ENCODE data around the gene KLHL35.

KLHL35 gene

DNA sequence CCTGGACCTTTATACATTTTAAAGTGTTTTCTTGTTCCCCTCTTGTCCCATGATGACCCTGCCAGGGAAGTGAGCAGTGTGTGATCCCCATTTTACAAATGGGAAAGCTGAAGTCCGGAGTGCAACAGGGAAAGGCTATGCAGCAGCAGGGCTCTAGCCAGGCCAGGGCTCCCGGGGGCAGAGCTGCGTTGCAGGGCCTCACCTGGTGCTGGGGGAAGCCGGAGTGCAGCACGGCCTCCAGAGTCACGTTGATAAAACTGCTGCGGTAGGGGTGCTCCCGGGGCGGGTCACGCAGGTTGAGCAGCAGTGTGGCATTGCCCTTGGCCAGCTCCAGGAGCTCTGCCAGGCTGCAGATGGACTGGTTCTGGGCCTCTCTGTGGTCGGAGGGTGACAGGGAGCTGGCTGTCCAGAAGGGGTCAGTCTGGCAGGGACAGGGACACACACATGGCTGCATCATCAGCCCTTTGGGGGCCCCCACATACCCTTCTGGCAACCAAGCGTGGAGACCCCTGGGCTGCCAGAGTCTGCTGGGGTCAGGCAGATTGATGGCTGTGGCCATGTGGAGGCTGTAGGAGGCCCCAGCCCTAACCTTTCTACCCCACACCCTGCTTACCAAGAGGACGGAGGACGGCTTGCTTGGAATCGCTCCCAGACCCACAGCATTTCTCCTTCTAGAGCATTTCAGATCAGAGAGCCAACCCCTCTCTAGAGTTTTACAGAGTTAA lies 9.3 kb upstream of the KLHL35 start:
- in situ Hi-C loops (cut with HindIII; ENCODE audit: low sequenced_read_pairs) = no loop called here

- in situ Hi-C loops (cut with HindIII; ENCODE audit: low sequenced_read_pairs) = no loop called here
These were observed 8.8 kb upstream of the KLHL35 start for GRCh38 chr11:75441804-75442132.

DNA sequence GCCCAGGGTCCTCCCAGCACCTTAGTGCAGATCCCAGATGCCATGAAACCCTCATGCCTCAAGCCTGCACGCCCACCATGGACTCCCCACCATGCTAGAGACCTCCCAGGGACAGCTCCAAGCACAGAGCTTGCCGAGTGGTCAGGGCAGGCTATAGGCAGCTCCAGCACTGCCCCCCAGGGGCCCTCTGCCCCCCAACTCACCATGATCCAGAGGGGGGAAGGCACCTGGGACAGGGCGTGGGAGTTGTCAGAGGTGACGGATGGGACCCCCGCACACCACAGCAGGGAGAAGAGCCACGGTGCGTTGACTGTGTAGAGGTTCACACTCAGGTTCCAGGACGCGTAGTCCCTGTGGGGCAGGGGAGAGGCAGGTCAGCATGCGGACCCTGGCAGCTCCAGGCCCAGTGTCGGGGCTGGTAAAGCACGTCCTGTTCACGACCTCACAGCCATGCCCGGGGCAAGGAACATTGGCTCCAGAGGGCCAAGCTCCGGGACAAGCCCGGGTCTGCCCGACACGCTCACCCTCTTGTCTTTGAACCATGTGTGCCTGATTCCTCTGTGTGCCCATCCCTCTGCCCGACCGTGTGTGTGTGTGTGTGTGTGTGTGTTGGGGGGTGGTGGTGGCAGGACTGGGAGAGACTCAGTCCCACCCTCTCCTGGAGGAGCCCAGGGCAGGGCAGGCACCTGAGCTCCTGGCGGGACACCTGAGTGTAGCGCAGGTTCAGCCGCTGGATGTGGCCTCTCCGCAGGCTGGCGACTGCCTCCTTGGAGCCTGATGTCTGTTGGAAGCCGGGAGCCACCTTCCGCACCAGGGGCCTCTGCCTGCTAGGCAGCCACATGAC lies 8.2 kb upstream of the KLHL35 start:
- in situ Hi-C loops (cut with HindIII; ENCODE audit: low sequenced_read_pairs) = no loop called here

DNA sequence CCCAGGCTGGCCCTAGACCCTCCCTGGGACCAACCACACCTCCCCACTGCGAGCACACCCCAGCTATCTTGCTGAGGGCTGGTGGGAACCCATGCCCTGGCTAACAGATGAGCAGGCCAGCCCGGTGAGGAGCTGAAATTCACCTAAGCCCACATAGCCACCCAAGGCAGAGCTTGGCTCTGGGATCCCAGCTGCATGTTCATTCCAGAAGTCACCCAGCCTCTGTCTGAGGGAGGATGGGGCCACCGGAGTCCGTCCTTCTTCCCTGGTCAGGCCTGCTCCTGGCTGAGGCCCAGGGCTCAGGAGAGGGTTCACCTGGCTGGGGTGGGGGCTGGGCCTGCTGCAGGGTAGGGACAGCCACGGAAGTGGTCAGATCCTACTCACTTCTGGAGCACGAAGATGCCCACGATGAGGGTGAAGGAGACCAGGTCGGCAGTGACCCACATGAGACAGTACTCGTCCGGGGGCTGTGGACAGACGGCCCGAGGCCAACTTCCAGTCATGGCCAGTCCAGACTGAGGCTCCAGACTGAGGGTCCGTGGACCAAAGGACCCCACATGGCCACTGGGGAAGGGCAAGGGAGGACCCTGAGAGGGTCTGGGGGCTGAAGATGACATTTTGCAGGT lies 6.6 kb upstream of the KLHL35 start:
- in situ Hi-C loops (cut with HindIII; ENCODE audit: low sequenced_read_pairs) = loop anchor here (5.0 kb wide), 2 partner anchors 83 to 102 kb away; no protein-coding TSS in a partner anchor

GRCh38 chr11:75439026-75439425 lies 6.0 kb upstream of the KLHL35 start:
- in situ Hi-C loops (cut with HindIII; ENCODE audit: low sequenced_read_pairs) = loop anchor here (5.0 kb wide), 2 partner anchors 83 to 102 kb away; no protein-coding TSS in a partner anchor

GRCh38 chr11:75437966-75438659 lies 5.1 kb upstream of the KLHL35 start:
- in situ Hi-C loops (cut with HindIII; ENCODE audit: low sequenced_read_pairs) = loop anchor here (5.0 kb wide), 2 partner anchors 84 to 101 kb away; no protein-coding TSS in a partner anchor

DNA sequence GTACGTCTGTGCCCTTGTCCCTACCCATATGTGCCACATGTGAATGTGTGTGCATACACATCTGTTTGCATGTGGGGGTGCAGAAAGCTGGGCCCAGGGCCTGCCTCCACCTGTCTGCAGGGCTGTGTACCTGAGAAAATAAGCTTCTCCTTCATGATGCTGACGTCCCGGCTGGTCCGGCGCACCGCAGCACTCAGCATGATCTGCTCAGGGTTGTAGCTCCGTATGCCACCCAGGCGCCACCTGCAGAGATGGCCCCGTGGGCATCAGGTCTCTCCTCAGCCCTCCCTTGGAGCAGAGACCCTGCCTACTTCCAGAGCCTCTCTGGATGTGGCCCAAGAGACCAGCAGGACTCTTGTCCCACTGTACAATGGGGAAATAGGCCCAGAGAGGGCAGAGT lies 3.8 kb upstream of the KLHL35 start:
- in situ Hi-C loops (cut with HindIII; ENCODE audit: low sequenced_read_pairs) = loop anchor here (5.0 kb wide), 2 partner anchors 85 to 100 kb away; no protein-coding TSS in a partner anchor

DNA sequence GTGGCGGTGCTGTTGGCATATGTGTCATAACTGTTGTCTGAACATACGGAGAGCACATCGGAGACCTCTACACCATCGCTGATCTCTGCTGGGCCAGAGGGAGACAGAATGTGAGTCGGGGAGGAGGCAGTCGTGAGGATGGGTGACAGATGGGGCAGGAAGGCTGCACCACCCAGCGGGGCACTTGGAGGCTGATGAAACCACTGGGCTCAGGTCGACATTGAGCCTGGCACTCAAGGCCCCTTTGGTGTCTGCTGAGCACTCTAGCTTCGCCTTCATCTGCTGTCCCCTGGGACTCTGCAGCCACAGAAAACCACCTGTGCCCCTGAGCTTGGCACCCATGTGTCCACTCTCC lies 2.5 kb upstream of the KLHL35 start:
- in situ Hi-C loops (cut with HindIII; ENCODE audit: low sequenced_read_pairs) = loop anchor here (5.0 kb wide), 2 partner anchors 87 to 98 kb away; no protein-coding TSS in a partner anchor

DNA sequence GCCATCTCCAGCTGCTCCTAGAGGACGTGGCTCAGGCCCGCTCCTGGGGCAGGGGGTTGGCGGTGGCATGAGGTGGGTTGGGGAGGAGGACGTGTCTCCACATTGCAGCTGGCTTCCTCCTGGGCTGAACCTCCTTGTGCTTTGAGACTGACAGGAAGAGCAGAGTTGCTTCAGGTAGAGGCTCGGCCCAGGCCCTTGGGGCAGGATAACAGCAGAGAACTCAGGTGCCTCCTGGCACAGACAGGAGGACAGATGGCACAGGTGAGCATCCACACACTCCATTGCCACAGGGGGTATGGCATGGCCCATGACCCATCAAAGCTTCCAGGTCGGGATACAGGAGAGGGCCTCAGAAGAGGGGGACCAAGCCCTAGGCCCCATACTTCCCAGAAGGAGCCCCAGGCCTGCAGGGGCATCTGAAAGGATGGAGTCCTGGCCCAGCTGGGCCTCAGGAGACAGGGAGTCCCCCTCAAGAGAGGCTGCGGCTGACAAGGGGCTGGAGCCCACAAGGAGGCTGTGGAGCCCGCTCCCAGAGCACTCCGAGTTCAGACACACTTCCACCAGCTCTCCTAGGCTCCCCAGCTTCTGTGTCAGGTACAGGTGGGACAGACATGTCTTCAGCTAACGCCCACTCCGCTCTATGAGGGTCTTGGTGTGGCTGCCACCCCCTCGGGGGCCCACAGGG lies 2.0 kb upstream of the KLHL35 start:
- in situ Hi-C loops (cut with HindIII; ENCODE audit: low sequenced_read_pairs) = loop anchor here (5.0 kb wide), 2 partner anchors 87 to 98 kb away; no protein-coding TSS in a partner anchor

DNA sequence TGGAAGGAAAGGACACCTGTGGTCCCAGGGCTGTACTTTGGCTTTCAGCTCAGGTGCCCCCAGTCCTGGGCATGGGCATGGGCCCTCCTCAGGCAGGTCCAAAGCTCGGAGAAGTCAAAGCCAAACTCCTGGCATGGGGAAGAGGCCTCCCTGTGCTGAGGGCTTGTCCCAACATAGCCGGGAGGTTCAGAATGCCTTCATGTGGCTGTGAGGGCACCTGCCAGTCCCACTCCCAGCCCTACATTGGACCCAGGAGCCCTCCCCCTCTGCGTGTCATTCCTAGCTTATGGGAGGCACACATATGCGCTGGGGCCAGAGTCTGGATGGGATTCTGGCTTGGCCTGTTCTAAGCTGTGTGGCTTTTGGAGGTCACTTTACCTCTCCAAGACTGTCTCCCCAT lies 1.0 kb upstream of the KLHL35 start:
- in situ Hi-C loops (cut with HindIII; ENCODE audit: low sequenced_read_pairs) = no loop called here

- in situ Hi-C loops (cut with HindIII; ENCODE audit: low sequenced_read_pairs) = no loop called here
These were observed 440 bp upstream of the KLHL35 start for GRCh38 chr11:75433443-75433842.

- in situ Hi-C loops (cut with HindIII; ENCODE audit: low sequenced_read_pairs) = no loop called here
These were observed 1.2 kb downstream of the KLHL35 start for GRCh38 chr11:75431533-75432525.

DNA sequence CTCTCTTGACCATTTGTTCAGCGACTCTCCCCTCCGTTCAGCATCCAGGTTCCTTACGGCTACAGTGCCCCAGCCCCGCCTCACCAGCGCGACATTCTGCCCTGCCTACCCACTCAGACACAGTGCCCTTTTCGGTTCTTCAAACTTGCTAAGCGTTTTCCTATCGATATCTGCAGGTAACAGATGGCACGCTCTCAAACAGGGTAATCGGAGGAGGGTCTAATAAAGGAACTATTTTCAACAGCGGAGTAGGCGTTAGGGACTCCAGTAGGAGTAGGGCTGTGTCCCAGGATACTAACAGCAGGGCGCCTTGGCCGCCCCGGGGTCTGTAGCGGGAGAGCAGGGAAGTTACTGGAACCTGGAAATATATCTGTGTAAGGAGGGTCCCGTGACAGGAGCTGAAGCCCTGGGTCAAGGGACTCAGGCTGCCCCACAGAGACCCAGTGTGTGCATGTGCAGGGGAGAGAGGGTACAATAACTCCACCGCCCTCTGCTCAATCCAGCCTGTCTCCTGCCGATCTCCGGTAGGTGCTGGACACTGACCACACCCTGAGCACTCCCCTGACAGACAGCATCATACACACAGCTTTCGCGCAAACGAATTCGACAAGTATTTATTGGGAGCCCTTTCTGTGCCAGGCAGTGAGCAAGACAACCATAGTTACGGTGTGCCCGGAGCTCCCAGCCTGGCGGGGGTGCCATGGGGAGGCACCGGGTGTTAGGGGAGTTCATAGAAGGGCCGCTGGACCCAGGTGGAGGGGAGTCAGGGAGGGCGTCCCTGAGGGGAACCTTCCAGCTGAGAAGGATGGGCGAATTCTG lies 2.1 kb downstream of the KLHL35 start:
- in situ Hi-C loops (cut with HindIII; ENCODE audit: low sequenced_read_pairs) = no loop called here

GRCh38 chr11:75429902-75430713 lies 2.9 kb downstream of the KLHL35 start:
- in situ Hi-C loops (cut with HindIII; ENCODE audit: low sequenced_read_pairs) = loop anchor here (5.0 kb wide), 1 partner anchor 43 kb away; no protein-coding TSS in a partner anchor

- in situ Hi-C loops (cut with HindIII; ENCODE audit: low sequenced_read_pairs) = loop anchor here (5.0 kb wide), 1 partner anchor 42 kb away; no protein-coding TSS in a partner anchor
These were observed 3.4 kb downstream of the KLHL35 start for GRCh38 chr11:75429641-75429901.

- in situ Hi-C loops (cut with HindIII; ENCODE audit: low sequenced_read_pairs) = loop anchor here (5.0 kb wide), 1 partner anchor 42 kb away; no protein-coding TSS in a partner anchor
These were observed 3.9 kb downstream of the KLHL35 start for GRCh38 chr11:75428989-75429640.

DNA sequence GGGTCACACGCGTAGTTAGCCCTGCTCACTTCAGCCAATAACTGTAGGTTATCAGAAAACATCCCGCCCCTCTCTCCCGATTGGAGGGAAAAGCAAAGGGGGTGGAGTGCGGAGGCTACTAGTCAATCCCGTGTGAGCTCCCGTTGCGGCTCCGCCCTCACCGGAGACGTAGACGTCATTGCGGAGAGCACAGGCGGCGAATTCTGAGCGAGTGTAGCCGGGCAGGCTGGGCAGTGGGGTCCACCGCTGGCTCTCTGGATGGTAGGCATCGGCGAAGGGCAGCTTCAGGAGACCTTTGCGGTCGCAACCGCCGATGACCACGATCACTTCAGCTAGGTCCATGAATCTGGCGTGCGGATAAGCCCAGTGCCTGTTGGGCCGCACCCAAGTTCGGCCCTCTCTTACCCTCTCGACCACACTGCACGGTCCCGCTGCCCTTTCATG lies 4.7 kb downstream of the KLHL35 start:
- in situ Hi-C loops (cut with HindIII; ENCODE audit: low sequenced_read_pairs) = loop anchor here (5.0 kb wide), 1 partner anchor 41 kb away; no protein-coding TSS in a partner anchor
